ENCODE measurements around the gene POLE. TPM values are rescaled to one million over a fixed set of nuclear protein-coding genes. Genes with fewer than 3 reads are reported as not detected.

POLE gene
- total and polyA plus RNA-seq, 2 experiments from 2014 or later, result 19.3 to 46.1 TPM

- H3K36me3 ChIP-seq, result peaks cover 5% of the 10 kb centered on the region
- TF ChIP-seq CTCF (IDR thresholded peaks at IDR 0.05; ENCODE audit: low read depth, low read length), result no peak
- no peaks in the 10 kb centered on the region for H3K4me1 ChIP-seq (ENCODE audit: low read depth)
- no peak for DNase-seq (ENCODE audit: low read depth in 1 of 2, low spot score in 1 of 2)
- no peaks in the 10 kb centered on the region for H3K27me3 ChIP-seq
- H3K4me3 ChIP-seq, result no peak overlapping the region
- H3K9me3 ChIP-seq (ENCODE audit: low read depth), result no peaks in the 10 kb centered on the region
- H3K27ac ChIP-seq, result no peak overlapping the region
These were observed 40.3 kb downstream of the POLE start for GRCh38 chr12:132646850-132647249.

- no peak overlapping the region for H3K4me3 ChIP-seq
- H3K36me3 ChIP-seq, result peaks cover 9% of the 10 kb centered on the region
- no peak overlapping the region for H3K27ac ChIP-seq
- H3K27me3 ChIP-seq, result no peaks in the 10 kb centered on the region
- DNase-seq (ENCODE audit: low read depth in 1 of 2, low spot score in 1 of 2), result no peak
- no peaks in the 10 kb centered on the region for H3K4me1 ChIP-seq (ENCODE audit: low read depth)
- no peak for TF ChIP-seq CTCF (IDR thresholded peaks at IDR 0.05; ENCODE audit: low read depth, low read length)
- H3K9me3 ChIP-seq (ENCODE audit: low read depth), result no peaks in the 10 kb centered on the region
These were observed 44.0 kb downstream of the POLE start for GRCh38 chr12:132642846-132643835.

GRCh38 chr12:132641811-132642650, 45.1 kb downstream of the POLE start:
- Histone ChIP-seq H3K36me3 (peaks cover 17% of the 10 kb centered on the region), H3K4me1 (ENCODE audit: low read depth) (no peaks in the 10 kb centered on the region), H3K9me3 (ENCODE audit: low read depth) (no peaks in the 10 kb centered on the region), H3K27me3 (no peaks in the 10 kb centered on the region), H3K4me3 (no peak overlapping the region), H3K27ac (no peak overlapping the region)
- DNase-seq (ENCODE audit: low read depth in 1 of 2, low spot score in 1 of 2), result no peak
- no peak for TF ChIP-seq CTCF (IDR thresholded peaks at IDR 0.05; ENCODE audit: low read depth, low read length)

- no peak for TF ChIP-seq CTCF (IDR thresholded peaks at IDR 0.05; ENCODE audit: low read depth, low read length)
- peaks cover 17% of the 10 kb centered on the region for H3K36me3 ChIP-seq
These were observed 46.2 kb downstream of the POLE start for GRCh38 chr12:132640936-132641335.

GRCh38 chr12:132639956-132640520, 47.1 kb downstream of the POLE start:
- DNase-seq (ENCODE audit: low read depth in 1 of 2, low spot score in 1 of 2), result no peak
- TF ChIP-seq CTCF (IDR thresholded peaks at IDR 0.05; ENCODE audit: low read depth, low read length), result no peak
- H3K27me3 ChIP-seq, result no peaks in the 10 kb centered on the region
- H3K27ac ChIP-seq, result no peak overlapping the region
- H3K36me3 ChIP-seq, result peaks cover 19% of the 10 kb centered on the region
- no peaks in the 10 kb centered on the region for H3K9me3 ChIP-seq (ENCODE audit: low read depth)
- H3K4me3 ChIP-seq, result no peak overlapping the region
- no peaks in the 10 kb centered on the region for H3K4me1 ChIP-seq (ENCODE audit: low read depth)

More at GRCh38 chr12:132640936-132641335, 46.2 kb downstream of the POLE start:
- DNase-seq (ENCODE audit: low read depth in 1 of 2, low spot score in 1 of 2), result no peak
- Histone ChIP-seq H3K27me3 (no peaks in the 10 kb centered on the region), H3K9me3 (ENCODE audit: low read depth) (no peaks in the 10 kb centered on the region), H3K27ac (no peak overlapping the region), H3K4me3 (no peak overlapping the region), H3K4me1 (ENCODE audit: low read depth) (no peaks in the 10 kb centered on the region)

Data from cardiac muscle cell (in vitro differentiated cells and primary cell).